ENCODE results near the gene DLG2.

- TF ChIP-seq CTCF (IDR thresholded peaks at IDR 0.05) = peak; percentile 53 to 90 (median 80)
- no peak for TF ChIP-seq POLR2A (IDR thresholded peaks at IDR 0.05)
Observed at GRCh38 chr11:84564180-84564866, 1062.8 kb downstream of the DLG2 start.
